GM19035 (cell line): Measurements from ENCODE around the gene SPSB2.
"Not testable (repeated sequence)": the region's sequence is repeated elsewhere in the genome, so short reads cannot be mapped to it uniquely, and the experiment has no call there.

ENCODE experiments used
- ATAC-seq: cut with Tn5 transposase; IDR thresholded peaks from one replicate; pipeline ENCODE4 v1.9.1; 2021; ENCODE audit not compliant: unreplicated experiment

Gene SPSB2, protein sequence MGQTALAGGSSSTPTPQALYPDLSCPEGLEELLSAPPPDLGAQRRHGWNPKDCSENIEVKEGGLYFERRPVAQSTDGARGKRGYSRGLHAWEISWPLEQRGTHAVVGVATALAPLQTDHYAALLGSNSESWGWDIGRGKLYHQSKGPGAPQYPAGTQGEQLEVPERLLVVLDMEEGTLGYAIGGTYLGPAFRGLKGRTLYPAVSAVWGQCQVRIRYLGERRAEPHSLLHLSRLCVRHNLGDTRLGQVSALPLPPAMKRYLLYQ

DNA sequence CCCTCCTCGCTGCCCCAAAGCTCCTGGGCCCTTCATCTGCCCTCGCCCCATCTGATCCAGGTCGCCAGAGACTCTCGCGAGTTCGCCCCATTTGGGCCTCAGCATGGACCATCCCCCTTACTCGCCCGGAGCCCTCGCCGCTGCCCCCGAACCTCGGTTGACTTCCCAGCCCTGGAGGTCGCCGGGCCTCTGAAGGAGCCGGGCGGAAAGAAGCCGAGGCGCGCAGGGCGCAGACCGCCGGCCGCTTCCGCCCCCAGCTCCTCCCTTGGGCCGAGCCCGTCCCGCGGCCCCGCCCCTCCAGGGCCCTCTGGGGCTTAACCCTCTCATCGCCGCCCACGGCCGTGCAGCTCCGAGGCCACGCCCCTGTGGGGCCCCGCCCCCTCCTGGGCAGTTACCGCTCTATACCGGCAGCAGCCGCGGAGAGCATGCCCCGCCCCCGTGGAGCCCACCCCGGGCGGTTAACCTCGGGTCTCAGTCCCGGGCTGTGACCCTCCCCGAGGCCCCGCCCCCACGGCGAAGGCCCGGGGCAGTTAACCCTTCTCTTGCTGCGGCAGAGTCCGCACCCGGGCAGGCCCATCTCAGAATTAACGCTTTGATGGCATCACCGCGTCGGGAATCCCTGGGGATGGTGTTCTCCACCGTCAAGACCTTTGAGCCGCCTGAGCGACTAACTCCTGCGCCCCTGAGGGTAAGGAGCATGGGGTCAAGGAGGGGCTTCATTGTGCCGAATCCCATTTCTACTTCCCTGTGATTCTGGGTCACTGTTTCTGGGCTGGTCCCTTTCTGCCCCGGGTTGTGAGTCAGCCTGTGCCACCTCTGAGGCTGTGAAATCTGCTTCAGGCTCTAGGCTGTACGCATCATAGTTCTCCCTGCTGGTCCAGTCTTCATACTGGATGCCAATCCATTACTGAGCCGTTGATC lies at the start of gene SPSB2:
SPSB2 (minus strand) TSS at position 210 of the 921 bp plus-strand sequence. CDS start 402 bp downstream, outside the sequence.
- peak; percentile 68 for ATAC-seq

DNA sequence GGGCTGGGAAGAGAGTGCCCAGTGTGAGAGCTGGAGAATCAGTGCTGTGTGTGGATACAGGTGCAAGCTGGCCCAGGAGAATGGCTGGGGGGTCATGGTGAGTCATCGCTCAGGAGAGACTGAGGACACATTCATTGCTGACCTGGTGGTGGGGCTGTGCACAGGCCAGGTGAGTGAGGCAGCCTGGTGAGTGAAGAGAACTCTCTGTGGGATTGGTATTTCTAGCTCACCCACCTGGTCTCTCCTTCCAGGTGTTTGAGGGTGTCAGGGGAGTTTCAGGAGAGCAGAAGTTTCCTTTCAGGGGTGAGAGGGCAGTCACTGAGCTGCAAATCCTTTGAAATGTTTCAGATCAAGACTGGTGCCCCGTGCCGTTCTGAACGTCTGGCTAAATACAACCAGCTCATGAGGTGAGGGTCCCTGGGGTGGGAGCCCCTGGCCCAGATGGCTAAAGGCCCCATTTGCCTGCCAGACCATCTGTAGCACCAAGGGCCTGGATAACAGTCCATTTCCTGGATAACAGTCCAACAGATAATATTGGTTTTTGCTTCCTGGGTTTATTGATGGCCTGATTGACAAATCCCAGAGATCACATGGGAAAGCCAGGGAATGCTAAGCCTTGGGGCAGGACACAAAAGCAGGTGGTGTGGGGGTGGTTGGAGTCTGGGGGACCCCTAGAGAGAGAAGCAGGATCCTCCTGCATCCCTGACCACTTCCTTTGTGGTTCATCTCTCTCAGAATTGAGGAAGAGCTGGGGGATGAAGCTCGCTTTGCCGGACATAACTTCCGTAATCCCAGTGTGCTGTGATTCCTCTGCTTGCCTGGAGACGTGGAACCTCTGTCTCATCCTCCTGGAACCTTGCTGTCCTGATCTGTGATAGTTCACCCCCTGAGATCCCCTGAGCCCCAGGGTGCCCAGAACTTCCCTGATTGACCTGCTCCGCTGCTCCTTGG lies 49.2 kb upstream of the SPSB2 start:
- no peak for ATAC-seq

DNA sequence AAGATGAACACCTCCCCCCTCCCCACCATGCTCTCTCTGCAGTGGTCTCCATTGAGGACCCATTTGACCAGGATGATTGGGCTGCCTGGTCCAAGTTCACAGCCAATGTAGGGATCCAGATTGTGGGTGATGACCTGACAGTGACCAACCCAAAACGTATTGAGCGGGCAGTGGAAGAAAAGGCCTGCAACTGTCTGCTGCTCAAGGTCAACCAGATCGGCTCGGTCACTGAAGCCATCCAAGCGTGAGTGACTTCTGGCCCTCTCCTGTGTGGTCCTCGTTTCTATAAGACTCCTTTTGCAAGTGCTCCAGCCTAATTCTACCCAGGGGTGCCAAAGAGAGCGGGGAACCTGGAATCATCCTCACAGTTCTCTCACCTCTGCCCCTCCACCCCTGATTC lies 48.4 kb upstream of the SPSB2 start:
- ATAC-seq, result no peak

DNA sequence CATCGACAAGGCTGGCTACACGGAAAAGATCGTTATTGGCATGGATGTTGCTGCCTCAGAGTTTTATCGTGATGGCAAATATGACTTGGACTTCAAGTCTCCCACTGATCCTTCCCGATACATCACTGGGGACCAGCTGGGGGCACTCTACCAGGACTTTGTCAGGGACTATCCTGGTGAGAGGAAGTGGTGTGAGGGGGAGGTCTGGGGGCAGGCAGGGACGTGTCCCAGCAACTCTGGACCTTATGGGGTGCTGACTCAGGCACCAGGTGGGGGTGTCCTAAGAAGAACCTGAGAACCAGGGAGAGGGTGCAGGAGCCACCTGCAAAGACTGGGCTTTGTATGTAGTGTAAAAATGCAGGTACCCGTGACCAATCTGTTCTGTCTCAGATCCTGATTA lies 46.5 kb upstream of the SPSB2 start:
- ATAC-seq, result no peak

DNA sequence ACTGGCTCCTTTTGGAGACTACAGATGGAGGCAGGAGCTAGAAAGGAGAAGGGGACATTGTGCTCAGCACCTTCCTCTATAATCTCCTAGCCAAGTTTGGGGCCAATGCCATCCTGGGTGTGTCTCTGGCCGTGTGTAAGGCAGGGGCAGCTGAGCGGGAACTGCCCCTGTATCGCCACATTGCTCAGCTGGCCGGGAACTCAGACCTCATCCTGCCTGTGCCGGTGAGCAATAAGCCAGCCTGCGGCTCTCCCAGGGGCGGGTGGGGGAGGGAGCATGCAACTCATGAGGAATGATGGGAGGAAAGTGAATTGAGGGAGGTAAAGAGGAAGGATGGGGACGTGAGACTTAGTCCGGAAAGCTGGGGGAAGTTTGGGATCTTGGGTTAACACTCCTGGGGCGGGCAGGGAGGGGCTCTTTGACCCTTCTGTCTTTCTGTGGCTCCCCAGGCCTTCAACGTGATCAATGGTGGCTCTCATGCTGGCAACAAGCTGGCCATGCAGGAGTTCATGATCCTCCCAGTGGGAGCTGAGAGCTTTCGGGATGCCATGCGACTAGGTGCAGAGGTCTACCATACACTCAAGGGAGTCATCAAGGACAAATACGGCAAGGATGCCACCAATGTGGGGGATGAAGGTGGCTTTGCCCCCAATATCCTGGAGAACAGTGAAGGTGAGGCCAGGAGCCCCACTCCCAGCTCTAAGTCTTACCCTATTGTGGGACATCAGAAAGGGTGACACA lies 44.6 kb upstream of the SPSB2 start:
- no peak for ATAC-seq

DNA sequence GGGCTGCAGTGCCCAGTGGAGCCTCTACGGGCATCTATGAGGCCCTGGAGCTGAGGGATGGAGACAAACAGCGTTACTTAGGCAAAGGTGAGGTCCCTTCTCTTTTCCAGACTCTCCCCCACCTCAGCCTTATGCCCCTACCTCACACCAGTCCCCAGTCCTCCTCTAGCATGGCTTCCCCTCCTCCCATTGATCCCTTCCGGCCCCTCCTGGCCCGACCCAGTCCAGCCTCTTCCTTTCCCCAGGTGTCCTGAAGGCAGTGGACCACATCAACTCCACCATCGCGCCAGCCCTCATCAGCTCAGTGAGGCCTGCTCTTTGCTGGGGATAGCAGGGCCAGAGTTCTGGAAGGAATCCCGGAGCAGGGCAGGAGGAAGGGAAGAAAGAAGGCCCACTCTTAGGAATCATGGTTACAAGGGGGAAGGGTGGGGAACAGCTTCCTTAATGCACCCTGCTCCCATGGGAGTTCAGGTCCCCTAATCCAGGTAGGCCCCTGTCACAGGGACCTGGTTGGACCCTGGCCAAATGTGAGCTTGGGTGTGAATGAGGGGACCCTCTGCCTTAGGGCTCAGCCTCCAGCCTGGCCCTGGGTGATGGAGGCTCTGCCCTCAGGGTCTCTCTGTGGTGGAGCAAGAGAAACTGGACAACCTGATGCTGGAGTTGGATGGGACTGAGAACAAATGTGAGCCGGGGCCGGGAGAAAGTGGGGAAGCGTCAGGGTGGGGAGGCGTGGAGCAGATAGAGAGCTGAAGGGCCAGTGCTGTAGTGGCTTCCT lies 43.5 kb upstream of the SPSB2 start:
- no peak for ATAC-seq

DNA sequence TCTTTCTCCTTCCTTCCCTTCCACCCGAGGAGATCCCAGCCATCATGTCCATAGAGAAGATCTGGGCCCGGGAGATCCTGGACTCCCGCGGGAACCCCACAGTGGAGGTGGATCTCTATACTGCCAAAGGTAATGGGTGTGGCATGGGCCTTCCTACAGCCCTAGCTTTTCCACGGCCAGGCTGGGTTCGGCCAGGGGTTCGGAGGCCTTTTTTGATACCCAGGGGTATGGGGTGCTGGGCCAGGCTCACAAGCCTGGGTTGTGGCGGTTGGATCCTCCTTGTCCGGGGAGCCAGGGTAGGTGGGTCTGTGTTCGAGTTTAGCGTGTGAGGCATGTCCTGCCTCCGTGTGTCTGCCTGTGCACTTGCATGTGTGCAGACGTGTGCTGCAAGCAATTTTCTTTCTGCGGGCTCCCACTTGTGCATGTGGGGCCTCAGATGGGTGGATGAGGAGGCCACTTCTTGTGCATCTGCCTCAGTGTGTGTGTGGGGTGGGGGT lies 42.7 kb upstream of the SPSB2 start:
- no peak for ATAC-seq

DNA sequence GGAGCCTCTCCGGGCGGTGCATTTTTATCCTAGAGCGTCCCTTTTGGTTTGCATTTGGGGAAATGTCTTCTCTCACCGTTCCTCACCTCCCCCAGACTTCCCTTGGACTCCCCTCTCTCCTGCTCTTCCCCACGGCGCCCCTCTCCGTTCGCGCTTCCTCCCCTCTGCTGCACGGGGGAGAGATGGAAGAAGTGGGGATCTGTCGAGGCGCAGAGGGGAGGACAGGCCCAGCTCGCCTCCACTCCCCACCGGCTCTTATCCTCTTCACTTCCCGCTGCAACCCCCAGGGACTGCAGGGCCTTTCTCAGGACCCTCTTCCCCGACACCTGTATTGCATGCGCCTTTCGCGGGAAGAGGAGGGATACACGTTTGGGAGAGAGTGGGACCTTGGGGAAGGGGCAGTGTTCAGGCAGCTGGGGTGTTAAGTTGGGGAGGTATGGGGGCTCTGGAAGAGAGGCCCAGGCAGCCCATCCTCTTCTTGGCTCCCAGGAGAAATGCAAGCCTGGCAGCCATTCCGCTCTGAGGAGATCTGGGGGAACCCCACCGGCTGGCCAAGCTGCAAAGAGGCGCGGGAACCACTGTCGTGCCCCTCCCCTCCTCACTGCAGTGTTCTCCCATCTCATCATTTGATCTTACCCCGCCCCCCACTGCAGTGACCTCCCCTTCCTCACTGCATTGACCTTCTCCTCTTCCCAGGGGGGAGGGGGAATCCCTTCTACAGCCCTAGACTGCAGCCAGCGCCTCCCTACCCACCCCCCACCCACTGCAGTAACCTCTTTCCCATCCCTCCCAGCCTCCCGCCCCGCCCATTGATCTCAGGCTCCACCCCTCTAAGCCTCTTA lies 42.1 kb upstream of the SPSB2 start:
- no peak for ATAC-seq

DNA sequence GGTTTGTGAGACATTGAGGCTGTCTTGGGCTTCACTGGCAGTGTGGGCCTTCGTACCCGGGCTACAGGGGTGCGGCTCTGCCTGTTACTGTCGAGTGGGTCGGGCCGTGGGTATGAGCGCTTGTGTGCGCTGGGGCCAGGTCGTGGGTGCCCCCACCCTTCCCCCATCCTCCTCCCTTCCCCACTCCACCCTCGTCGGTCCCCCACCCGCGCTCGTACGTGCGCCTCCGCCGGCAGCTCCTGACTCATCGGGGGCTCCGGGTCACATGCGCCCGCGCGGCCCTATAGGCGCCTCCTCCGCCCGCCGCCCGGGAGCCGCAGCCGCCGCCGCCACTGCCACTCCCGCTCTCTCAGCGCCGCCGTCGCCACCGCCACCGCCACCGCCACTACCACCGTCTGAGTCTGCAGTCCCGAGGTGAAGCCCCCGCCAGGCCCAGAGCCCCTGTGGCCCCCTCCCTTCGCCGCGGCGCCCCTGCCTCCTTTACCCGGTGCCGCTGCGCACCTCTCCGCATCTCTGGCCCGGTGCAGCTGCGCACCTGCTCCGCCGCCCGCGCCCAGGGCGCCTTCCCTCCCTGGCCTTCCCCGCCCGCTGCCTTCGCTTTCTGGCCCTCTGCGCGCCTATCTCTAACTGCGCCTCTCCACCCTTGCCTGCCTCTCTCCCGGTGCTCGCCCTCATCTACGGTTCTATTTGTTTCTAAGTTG lies 41.3 kb upstream of the SPSB2 start, which contains the start of gene ENO2:
ENO2 (plus strand) TSS at position 335 of the 701 bp plus-strand sequence. CDS start 1,253 bp downstream, outside the sequence.
- ATAC-seq, result peak; percentile 73

DNA sequence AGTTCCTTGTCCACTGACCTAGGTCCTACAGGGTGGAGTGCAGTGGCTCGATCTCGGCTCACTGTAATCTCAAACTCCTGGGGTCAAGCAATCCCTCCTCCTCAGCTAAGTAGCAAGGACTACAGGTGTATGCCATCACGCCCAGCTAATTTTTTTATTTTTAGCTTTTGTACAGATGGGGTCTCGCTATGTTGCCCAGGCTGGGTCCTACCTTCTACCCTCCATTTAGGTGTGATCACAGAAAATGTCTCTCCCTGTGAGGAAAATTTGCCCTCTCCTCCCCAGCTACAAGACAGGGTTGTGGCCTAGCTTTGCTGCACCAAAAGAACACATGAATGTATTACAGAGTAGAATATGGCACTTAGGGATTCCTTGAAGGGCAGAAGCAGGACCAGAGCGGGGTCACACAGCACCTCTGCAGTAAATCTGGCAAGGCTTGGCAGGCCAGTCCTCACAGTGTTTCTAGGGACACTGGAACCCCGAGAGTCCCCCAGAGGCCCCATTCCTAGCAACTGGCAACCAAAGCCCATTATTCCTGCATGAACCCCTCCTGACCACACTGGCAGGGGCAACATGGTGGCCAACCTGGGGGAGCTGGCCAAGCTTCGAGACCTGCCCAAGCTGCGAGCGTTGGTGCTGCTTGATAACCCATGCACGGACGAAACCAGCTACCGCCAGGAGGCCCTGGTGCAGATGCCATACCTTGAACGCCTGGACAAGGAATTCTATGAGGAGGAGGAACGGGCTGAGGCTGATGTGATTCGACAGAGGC lies 39.2 kb upstream of the SPSB2 start:
- no peak for ATAC-seq

DNA sequence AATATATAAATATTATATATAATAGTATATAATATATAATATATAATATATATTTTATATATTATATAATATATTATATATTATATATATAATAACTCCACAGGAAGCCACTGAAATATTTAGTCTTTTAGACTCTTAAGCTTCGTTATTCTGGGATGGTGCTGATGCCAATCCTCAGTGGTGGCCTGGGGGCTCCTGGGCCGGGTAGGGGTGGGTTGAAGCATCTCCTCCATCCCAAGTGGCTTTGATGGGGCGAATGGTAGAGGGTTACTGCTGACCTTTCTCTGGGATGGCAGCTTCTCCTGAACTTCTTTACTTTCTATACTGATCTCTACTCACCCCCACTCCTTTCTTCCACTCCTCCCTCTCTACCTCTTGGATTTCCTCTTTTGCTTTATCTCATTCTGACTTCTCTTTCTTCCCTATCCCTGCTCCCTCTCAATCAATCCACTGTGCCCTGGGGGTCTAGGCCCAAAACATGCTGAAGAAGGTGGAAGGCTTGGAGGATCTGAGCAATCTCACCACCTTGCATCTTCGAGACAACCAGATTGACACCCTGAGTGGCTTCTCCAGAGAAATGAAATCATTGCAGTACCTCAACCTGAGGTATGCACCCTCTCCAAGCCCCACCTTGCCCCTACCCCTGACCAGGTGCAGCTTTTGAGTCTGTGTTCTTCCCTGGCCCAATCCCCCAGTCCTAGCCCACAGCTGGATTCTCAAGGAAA lies 36.5 kb upstream of the SPSB2 start:
- ATAC-seq, result no peak

DNA sequence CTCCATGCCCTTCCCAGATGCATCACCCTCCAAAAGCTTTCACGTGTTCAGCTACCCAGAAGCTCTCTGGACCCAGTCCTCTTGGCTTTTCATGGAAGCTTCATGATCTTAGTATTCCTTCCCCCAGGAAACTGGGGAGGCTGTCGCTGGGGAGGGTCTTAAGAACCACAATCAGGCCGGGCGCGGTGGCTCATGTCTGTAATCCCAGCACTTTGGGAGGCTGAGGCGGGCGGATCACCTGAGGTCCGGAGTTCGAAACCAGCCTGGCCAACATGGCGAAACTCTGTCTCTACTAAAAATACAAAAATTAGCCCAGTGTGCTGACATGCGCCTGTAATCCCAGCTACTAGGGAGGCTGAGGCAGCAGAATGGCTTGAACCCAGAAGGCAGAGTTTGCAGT lies 35.0 kb upstream of the SPSB2 start:
- not testable (repeated sequence) for ATAC-seq

DNA sequence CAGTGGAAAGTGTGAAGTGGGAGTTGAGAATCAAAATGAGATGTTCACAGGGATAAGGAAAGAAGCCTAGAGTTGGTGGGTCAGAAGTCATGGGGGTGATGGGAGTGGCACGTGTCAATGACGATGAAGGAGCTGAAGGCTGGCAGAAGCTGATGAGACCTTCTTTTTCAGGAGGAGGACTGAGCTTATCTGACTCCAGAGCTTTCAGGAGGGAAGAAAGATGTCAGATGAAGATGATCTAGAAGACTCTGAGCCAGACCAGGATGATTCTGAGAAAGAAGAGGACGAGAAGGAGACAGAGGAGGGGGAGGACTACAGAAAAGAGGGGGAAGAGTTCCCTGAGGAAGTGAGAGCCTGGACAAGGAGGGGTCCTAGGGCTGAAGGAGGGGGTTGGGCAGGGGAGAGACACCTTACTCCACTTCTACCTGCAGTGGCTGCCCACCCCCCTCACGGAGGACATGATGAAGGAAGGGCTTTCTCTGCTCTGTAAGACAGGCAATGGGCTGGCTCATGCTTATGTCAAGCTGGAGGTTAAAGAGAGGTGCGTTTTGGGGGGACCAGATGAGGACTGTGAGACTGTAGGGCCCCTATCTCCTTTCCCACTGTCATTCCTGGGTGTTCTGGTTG lies 32.4 kb upstream of the SPSB2 start:
- no peak for ATAC-seq

DNA sequence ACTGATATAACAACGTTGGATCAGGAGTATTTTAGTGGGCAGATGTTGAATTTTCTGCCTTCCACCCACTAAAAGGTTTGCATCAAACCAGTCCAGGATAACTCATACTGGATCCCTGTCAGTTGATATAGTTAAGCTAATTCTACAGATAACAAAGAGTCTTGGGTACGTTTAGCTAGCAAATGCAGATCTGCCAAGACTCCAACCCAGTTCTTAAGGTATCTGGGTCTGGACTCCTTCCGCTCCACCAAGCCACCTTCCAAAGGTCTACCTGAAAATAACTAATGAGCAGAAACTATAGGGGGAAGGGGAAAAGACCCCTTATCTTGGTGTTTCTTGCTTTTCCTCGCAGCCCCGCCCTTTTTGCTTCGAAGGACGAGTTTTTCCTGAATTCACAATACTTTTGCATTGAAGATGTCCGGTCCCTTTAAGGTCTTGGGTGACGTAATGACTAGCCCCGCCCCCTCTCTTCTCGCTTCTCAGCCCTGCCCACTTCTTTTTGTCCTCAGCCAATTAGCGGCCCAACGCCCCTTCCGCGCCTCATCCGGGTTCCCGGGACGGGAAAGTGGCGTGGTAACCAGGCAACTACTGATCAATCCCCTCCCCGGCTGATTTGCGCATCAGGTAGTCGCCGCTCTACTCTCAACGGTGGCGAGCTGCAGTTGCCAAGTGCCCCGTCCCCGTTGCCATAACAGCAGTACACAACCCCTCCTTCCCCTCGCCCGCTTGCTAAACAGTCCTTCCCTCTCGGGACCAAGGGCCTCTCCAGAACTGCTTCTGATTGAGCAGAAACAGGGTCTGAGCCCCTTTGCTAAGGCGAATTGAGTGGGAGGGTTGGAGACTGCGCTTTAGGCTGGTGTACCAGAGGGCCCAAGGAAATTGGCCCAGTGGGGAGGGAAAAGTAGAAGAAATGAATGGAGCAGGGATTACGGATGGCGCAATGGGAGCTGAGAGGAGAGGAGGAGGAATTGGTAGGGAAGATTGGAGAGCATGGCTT lies 31.5 kb upstream of the SPSB2 start, which contains the start of gene LRRC23:
LRRC23 (plus strand) TSS at position 543 of the 997 bp plus-strand sequence. CDS start 812 bp downstream, outside the sequence.
- ATAC-seq, result peak; percentile 96

DNA sequence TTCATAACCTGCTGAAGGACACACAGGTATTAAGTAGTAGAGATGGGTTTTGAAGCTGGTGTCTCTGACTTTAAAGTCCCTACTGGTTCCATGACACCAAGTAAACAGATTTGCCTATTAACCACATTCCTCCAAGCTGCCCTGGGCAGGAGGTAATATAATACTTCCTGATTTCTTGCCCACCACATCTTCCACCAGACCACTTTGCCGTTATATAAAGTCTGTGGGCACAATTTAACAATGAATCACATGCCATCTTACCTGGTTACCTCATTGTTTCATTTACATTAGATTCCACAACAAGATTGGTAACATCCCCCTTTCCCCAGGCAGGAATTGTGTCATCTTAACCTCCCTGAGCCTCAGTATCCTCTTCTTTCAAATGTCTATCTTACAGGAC lies 30.6 kb upstream of the SPSB2 start:
- ATAC-seq, result no peak
